GM19240 (cell line): ENCODE results near the gene SLC16A10.
"Not testable (repeated sequence)": the region's sequence is repeated elsewhere in the genome, so short reads cannot be mapped to it uniquely, and the experiment has no call there.

Source experiments
- DNase-seq: peaks from one replicate; pipeline ENCODE4 v3.0.0; 2011; ENCODE audit warnings: low spot score; ENCODE audit not compliant: insufficient read length

SLC16A10 gene

GRCh38 chr6:111255838-111256237 is 168.5 kb downstream of the SLC16A10 start:
- DNase-seq = not testable (repeated sequence)

- DNase-seq = no peak
These were observed 169.3 kb downstream of the SLC16A10 start for GRCh38 chr6:111256646-111257045.

GRCh38 chr6:111258010-111258409 is 170.7 kb downstream of the SLC16A10 start:
- DNase-seq = no peak

GRCh38 chr6:111258615-111259088 is 171.3 kb downstream of the SLC16A10 start:
- DNase-seq = no peak

- peak; percentile 89 for DNase-seq
These were observed 172.0 kb downstream of the SLC16A10 start for GRCh38 chr6:111259089-111259831.

- DNase-seq = no peak
These were observed 173.4 kb downstream of the SLC16A10 start for GRCh38 chr6:111260570-111261298.

- DNase-seq = no peak
These were observed 176.5 kb downstream of the SLC16A10 start for GRCh38 chr6:111263837-111264236.

GRCh38 chr6:111265842-111266241 is 178.5 kb downstream of the SLC16A10 start:
- no peak for DNase-seq

- no peak for DNase-seq
These were observed 179.0 kb downstream of the SLC16A10 start for GRCh38 chr6:111266276-111266675.

- DNase-seq = no peak
These were observed 180.5 kb downstream of the SLC16A10 start for GRCh38 chr6:111267764-111268333.

- DNase-seq = no peak
These were observed 182.2 kb downstream of the SLC16A10 start for GRCh38 chr6:111269401-111269970.

GRCh38 chr6:111270121-111270520 is 182.8 kb downstream of the SLC16A10 start:
- DNase-seq = no peak

- DNase-seq = no peak
These were observed 187.4 kb downstream of the SLC16A10 start for GRCh38 chr6:111274593-111275217.

- no peak for DNase-seq
These were observed 189.0 kb downstream of the SLC16A10 start for GRCh38 chr6:111276335-111276734.

GRCh38 chr6:111276736-111277135 is 189.4 kb downstream of the SLC16A10 start:
- DNase-seq = no peak

- no peak for DNase-seq
These were observed 190.5 kb downstream of the SLC16A10 start for GRCh38 chr6:111277819-111278218.

GRCh38 chr6:111278731-111279130 is 191.4 kb downstream of the SLC16A10 start:
- DNase-seq = no peak

- DNase-seq = no peak
These were observed 193.2 kb downstream of the SLC16A10 start for GRCh38 chr6:111280445-111280955.
